ENCODE data around the gene RARRES2.
"Not testable (repeated sequence)": the region's sequence is repeated elsewhere in the genome, so short reads cannot be mapped to it uniquely, and the experiment has no call there.

The RARRES2 gene

DNA sequence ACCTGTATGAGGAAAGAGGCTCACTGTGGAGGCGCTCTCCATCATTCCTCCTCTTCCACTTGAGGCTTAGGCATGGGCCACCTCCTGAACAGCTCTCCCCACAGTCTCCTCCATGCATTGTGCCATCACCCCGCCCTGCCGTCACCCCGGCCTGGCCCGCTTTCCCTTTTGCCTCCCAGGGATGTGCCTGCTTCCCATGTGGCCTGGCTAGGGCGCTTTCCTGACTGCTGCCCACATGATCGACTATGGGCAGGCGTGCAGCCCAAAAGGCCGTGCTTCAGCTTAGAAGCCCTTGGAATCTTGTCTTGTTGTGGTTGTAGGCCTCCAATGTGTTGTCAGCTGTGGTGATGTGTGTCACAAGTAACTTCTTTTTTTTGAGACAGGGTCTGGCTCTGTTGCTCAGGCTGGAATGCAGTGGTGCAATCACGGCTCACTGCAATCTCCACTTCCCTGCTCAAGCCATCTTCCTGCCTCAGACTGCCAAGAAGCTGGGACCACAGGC is 16.3 kb downstream of the RARRES2 start:
- DNase-seq (ENCODE audit: extremely low spot score, insufficient read length, low read depth) (no peak), FAIRE-seq (no peak)

DNA sequence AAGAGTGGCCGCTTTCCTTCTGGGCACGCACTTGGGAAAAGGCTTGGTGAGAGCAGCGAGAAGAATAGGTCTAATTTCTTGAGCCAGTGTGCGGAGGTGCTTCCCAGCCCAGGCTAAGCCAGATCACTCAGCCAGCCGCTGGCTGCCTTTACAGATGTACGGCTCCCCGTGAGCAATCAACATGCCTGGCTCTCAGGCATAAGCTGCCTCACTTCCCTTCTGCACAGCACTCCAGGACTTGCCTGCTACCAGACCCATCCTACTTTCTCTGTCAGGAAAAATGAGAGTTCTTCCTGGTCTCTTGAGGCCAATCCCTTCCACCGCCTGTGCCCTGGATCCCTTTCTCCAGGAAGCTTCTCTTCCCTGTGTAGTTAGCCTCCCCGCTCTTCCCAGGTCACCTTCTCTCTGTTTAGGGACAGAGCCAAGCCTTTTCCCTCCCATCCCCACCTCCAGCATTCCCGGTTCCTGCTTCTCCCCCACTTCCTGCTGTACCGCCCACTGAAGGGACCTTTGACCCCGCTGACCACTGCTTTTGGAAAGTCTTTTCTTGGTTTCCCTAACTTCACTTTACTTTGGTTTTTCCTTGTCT is 17.0 kb downstream of the RARRES2 start:
- no peak for FAIRE-seq
- DNase-seq (ENCODE audit: extremely low spot score, insufficient read length, low read depth) = no peak

DNA sequence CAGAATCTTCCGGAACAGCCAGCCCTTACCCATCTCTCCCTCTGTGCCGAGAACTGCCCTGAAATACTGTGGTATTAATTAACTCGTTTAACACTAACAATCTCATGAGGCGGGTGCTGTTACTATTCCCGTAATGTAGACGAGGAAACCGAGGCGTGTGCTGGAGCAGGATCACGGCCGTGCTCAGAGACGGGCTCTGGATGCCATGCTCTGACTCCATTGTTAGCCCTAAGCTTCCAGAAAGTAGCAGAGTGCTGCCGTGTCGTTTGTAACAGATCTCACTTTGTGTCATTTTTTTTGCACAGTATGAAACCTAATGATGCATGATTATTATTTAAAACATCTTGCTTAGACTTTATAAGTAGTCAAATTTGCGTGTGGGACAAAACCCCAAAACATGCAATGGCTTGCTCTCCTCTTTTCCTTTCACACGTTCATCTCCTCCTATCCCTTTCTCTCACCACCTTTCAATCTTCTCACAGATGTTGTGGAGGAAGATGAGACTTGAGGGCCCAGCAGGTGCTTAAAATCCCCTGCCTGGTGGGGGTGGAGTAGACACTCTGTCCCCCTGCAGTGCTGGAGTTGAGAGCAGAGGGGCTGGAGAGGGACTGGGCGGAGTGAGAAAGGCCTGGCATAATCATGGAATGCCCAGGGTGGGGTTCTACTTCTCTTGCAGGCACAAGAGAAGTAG is 17.6 kb downstream of the RARRES2 start:
- DNase-seq (ENCODE audit: extremely low spot score, insufficient read length, low read depth) (no peak), FAIRE-seq (peak; percentile 84)

DNA sequence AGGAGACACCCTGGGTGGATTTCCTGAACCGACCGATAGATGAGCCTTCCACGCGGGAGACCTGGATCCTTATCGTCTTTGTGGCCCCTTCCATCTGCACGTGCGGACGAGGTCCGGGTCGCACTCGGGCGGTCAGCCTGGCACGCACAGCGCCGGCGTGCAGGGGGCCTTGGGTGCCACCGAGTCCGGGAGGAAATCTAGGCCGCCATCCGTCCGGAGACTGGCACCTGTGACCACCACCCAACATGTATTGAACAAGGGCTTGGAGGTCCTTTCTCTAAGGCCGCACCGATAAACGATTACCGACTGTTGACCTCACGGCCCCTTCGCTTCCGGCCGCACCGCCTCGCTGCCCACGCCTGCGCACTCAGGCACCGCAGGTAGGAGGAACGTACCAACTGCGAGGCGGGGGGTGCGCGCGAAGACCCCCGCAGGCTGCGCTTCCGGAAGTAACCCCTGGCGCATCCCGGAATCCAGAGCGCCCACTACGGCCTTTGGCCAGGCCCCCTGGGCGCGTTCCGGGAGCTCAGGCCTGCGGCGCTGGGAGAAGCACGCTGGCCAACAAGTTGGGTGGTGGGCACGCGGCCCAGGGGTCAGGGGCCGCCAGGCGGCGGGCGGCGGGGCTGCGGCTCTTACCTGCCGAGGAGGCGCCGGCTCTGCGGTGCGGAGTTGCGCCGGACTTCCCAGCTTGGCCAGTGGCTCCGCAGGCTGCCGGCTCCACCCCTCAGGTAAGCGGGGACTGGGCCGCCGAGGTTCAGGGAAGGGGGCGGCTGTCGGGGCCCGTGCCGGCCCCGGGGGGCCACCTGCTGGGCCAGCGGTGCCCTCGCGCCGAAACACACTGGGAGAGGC is 18.4 kb downstream of the RARRES2 start, which contains the start of the genes ACTR3C and LRRC61:
Gene ACTR3C (minus strand): TSS at position 713 of the 849 bp plus-strand sequence. CDS start 28,249 bp downstream, outside the sequence.
Gene LRRC61 (plus strand): TSS at position 523 of the 849 bp plus-strand sequence. CDS start 13,507 bp downstream, outside the sequence.
- peak; percentile 88 for FAIRE-seq
- peak; percentile 73 for DNase-seq (ENCODE audit: extremely low spot score, insufficient read length, low read depth)

DNA sequence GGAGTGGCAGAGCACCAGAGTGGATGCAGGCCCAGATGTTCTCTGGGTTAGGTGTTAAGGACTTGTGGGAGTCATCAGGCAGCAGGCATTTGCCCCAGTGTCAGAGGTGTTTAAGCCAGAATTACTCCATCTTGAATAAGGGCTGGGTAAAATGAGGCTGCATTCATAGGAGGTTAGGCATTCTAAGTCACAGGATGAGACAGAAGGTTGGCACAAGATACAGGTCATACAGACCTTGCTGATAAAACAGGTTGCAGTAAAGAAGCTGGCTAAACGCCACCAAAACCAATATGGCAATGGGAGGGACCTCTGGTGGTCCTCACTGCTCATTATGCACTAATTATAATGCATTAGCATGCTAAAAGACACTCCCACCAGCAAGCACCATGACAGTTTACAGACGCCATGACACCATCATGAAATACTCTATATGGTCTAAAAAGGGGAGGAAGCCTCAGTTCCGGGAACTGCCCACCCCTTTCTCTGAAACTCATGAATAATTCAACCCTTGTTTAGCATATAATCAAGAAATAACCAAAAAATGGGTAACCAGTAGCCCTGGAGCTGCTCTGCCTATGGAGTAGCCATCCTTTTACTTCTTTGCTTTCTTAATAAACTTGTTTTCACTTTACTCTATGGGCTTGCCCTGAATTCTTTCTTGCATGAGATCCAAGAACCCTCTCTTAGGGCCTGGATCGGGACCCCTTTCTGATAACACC is 19.2 kb downstream of the RARRES2 start:
- FAIRE-seq (peak; percentile 81), DNase-seq (ENCODE audit: extremely low spot score, insufficient read length, low read depth) (no peak)

DNA sequence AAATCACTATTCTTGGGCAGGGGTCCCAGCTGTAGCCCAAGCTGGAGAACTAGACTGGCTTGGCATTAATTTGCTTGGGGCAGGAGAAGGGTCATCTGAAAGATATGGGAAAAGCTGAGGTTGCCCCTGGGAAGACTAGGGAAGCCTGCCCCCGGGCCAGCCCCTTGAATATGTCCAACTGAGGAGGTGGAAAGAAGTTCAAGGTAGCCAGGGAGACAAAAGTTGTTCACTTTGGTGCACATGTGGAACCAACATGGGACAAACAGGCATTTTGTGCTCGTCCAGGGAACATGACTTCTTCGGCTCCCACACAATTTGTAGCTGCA is 19.7 kb downstream of the RARRES2 start:
- DNase-seq (ENCODE audit: extremely low spot score, insufficient read length, low read depth) (no peak), FAIRE-seq (no peak)

DNA sequence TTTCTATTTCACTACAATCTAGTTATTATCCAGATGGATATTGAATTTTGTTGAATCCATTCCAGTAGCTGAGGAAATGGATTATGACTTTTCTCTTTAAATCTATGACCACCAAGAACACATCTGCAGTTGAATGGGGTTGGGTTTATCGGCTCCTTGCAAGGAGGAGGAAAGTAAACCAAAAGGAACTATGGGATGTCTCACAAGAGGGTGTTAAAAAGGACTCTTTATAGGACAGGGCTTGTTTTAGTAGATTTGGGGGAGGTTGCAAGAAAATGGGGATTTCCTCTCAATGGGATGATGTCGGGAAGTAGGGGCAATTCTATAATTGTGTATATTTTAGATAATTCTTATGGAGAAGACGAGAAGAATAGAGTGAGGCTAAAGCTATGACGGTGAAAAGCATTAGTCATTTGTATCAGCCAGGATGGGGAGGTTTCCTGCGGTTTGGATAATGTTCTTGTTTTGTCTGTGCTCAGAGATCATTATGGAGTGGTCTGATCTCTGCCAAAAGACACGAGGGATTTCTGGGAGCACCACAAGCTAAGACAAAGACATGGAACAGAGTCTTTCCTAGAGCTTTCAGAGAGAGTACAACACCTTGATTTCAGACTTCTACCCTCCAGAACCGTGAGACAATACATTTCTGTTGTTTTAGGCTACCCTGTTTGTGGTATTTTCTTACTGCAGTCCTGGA is 23.5 kb downstream of the RARRES2 start:
- FAIRE-seq (no peak), DNase-seq (ENCODE audit: extremely low spot score, insufficient read length, low read depth) (no peak)

DNA sequence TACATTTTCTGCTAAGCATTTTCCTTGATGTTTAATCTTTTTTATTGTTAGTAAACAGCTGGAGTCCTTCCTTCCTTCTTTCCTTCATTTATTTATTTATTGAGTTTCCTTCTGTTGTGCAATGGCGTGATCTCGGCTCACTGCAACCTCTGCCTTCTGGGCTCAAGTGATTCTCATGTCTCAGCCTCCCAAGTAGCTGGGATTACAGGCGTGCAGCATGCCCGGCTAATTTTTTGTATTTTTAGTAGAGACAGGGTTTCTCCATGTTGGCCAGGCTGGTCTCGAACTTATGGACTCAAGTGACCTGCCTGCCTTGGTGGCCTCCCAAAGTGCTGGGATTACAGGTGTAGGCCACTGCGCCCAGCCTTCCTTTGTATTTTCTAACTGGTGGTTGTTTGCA is 24.4 kb downstream of the RARRES2 start:
- FAIRE-seq; DNase-seq (ENCODE audit: extremely low spot score, insufficient read length, low read depth): not testable (repeated sequence)

DNA sequence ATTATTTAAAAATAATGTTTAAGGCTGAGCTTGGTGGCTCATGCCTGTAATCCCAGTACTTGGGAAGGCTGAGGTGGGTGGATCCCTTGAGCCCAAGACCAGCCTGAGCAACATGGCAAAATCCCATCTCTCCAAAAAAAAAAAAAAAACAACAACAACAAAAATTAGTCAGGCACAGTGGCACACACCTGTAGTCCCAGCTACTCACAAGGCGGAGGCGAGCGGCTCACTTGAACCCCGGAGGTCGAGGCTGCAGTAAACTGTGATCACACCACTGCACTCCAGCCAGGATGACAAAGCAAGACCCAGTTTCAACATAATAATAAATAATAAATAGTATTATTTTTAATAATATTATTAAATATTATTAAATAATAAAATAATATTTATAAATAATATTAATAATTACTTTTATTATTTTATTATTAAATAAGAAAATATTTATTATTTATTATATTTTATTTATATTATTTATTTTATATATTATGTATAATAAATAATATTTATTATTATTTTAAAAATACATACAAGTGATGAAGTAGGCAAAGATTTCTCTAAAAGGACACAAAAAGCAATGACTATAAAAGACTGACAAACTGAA is 26.7 kb downstream of the RARRES2 start:
- FAIRE-seq = no peak
- DNase-seq (ENCODE audit: extremely low spot score, insufficient read length, low read depth) = no peak

DNA sequence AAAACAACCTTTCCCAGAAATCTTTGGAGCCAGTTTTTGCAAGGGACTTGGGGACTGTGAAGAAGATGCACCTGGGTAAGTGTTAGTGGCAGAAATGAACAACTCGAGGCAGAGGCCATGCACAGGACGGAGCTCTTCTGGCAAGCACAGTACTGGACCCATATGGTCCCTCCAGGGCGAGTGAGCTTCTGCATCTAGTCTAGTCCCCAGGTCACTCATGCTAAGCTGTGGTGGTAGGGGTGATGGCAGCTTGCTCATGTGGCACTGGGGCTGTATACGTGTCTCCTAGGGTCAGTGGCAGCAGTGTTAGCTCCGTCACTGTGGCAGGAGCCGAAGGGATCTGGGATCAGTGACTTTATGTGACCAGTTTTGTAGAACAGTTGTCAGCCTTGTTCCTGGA is 27.6 kb downstream of the RARRES2 start:
- no peak for FAIRE-seq
- no peak for DNase-seq (ENCODE audit: extremely low spot score, insufficient read length, low read depth)

DNA sequence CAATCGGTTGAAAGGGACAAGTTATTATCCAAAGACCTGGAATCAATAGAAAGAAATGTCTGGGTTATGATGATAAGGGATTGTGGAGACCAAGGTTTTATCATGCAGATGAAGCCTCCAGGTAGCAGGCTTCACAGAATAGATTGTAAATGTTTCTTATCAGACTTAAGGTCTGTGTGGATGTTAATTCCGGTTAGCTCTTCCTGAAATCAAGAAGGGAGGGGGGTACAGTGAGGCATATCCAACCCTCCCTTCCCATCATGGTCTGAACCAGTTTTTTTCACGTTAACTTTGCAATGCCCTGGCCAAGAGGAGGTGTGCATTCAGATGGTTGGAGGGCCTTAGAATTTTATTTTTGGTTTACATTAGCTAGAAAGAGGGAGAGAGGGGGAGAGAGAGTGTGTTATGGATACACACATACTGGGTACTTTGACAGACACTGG is 28.0 kb downstream of the RARRES2 start:
- DNase-seq (ENCODE audit: extremely low spot score, insufficient read length, low read depth) (no peak), FAIRE-seq (no peak)

DNA sequence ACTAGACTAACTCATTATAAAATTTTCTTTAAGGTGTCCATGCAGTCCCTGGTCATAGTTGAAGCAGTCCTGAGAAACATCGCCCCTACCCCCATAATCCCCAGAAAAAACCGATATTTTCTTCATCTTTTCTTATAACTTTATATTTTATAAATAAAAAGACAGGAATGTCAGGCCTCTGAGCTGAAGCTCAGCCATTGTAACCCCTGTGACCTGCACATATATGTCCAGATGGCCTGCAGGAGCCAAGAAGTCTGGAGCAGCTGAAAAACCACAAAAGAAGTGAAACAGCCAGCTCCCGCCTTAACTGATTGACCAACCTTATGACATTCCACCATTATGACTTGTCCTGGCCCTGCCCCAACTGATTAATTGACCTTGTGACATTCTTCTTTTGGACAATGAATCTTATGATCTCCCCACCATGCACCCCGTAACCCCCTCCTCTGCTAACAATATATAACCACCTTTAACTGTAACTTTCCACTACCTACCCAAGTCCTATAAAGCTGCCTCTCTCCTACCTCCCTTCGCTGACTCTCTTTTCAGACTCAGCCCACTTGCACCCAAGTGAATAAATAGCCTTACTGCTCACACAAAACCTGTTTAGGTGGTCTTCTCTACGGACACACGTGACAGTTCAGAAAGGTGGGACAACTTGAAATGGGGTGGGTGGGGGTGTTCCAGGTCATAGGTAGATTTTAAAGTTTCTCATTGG is 28.6 kb downstream of the RARRES2 start:
- not testable (repeated sequence) for DNase-seq (ENCODE audit: extremely low spot score, insufficient read length, low read depth); FAIRE-seq

DNA sequence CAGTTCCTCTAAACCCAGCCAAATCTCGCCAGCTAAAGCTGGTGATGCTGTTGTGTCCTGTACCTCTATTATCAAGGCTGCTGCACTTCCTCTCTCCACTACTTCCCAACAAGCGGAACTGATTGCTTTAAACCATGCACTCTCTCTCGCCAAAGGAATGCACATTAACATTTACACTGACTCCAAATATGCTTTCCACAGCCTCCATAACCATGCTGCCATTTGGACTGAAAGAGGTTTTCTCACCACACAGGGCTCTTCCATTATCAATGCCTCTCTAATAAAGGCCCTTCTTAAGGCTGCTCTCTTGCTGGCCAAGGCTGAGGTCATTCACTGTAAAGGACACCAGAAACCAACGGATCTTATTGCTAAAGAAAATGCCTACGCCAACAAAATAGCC is 29.7 kb downstream of the RARRES2 start:
- no peak for FAIRE-seq
- DNase-seq (ENCODE audit: extremely low spot score, insufficient read length, low read depth) = no peak

DNA sequence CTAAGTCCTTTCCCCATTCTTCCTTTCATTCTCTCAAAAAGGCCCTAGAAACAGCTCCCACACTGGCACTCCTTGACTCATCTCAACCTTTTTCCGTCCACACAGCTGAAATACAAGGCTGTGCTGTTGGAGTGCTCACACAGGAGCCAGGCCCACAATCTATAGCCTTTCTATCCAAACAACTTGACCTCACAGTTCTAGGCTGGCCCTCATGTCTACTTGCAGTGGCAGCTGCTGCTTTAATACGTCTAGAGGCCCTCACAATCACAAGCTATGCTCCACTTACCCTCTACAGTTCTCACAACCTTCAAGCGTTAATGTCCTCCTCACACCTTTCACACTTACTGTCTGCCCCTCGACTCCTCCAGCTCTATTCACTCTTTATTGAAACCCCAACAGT is 30.3 kb downstream of the RARRES2 start:
- DNase-seq (ENCODE audit: extremely low spot score, insufficient read length, low read depth) (no peak), FAIRE-seq (no peak)

DNA sequence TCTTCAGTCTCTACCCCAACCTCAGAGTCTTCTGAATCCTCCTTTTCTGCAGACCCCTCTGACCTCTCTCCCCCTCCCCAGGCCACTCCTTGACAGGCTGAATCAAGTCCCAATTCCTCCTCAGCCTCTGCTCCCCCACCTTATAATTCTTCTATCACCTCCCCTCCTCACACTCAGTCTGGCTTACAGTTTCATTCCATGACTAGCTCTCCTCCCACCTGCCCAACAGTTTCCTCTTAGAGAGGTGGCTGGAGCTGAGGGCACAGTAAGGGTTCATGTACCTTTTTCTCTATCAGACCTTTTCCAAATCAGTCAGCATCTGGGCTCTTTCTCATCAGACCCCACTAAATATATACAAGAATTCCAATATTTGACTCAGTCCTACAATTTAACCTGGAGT is 32.9 kb downstream of the RARRES2 start:
- no peak for DNase-seq (ENCODE audit: extremely low spot score, insufficient read length, low read depth)
- FAIRE-seq = no peak

DNA sequence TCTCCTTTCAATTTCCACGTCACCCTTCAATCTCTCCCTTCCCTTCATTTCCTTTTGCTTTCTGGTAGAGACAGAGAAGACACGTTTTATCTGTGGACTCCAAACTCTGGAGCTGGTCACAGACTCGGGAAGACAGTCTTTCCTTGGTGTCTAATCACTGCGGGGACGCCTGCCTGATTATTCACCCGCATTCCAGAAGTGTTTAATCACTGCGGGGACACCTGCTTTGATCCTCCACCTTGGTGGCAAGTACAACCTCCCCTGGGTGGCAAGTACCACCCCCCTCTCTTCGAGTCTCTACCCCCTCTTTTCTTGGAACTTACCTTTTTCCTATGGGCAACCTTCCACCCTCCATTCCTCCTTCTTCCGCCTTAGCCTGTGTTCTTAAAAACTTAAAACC is 33.5 kb downstream of the RARRES2 start:
- DNase-seq (ENCODE audit: extremely low spot score, insufficient read length, low read depth) = no peak
- no peak for FAIRE-seq

DNA sequence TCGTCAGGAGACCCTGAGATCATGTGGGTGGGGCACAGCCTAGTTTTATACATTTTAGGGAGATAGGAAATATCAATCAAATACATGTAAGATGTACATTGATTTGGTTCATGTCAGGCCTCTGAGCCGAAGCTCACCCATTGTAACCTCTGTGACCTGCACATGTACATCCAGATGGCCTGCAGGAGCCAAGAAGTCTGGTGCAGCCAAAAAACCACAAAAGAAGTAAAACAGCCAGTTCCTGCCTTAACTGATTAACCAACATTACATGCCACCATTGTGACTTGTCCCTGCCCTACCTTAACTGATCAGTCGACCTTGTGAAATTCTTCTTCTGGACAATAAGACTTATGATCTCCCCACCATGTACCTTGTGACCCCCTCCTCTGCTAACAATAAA is 34.3 kb downstream of the RARRES2 start:
- no peak for FAIRE-seq
- no peak for DNase-seq (ENCODE audit: extremely low spot score, insufficient read length, low read depth)

DNA sequence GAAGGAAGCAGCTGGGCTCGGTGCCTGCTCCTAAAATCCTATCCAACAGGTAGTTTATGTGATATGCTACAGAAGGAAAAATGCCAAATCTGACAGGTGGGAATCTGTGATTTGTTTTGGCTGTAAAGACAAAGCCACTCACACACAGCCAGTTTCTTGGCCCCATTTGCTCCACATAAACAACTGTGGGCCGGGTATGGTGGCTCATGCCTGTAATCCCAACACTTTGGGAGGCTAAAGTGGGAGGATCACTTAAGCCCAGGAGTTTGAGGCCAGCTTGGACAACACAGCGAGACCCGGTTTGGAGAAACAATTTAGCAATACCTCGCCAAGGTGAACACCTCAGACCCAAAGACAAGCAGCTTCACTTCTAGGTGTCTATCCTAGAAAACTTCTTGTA is 35.1 kb downstream of the RARRES2 start:
- FAIRE-seq; DNase-seq (ENCODE audit: extremely low spot score, insufficient read length, low read depth): not testable (repeated sequence)

All from GM18507 (cell line).